ENCODE measurements around the gene RNF214.
"Not testable (repeated sequence)": the region's sequence is repeated elsewhere in the genome, so short reads cannot be mapped to it uniquely, and the experiment has no call there.

RNF214 gene

GRCh38 chr11:117197516-117198456, 34.7 kb upstream of the RNF214 start:
- in situ Hi-C loops (cut with HindIII; ENCODE audit: low sequenced_read_pairs) = no loop called here

GRCh38 chr11:117198613-117199012, 33.9 kb upstream of the RNF214 start:
- in situ Hi-C loops (cut with HindIII; ENCODE audit: low sequenced_read_pairs) = no loop called here

- in situ Hi-C loops (cut with HindIII; ENCODE audit: low sequenced_read_pairs) = no loop called here
These were observed 33.2 kb upstream of the RNF214 start, which contains the start of gene TAGLN for GRCh38 chr11:117199053-117199915. Gene TAGLN (plus strand): TSS chr11:117199370. CDS start chr11:117203014, 3,644 bp downstream.

GRCh38 chr11:117199916-117200812, 32.3 kb upstream of the RNF214 start:
- in situ Hi-C loops (cut with HindIII; ENCODE audit: low sequenced_read_pairs) = loop anchor here (5.0 kb wide), 1 partner anchor 73 kb away; no protein-coding TSS in a partner anchor

GRCh38 chr11:117200813-117201657, 31.4 kb upstream of the RNF214 start:
- in situ Hi-C loops (cut with HindIII; ENCODE audit: low sequenced_read_pairs) = loop anchor here (5.0 kb wide), 1 partner anchor 74 kb away; no protein-coding TSS in a partner anchor

DNA sequence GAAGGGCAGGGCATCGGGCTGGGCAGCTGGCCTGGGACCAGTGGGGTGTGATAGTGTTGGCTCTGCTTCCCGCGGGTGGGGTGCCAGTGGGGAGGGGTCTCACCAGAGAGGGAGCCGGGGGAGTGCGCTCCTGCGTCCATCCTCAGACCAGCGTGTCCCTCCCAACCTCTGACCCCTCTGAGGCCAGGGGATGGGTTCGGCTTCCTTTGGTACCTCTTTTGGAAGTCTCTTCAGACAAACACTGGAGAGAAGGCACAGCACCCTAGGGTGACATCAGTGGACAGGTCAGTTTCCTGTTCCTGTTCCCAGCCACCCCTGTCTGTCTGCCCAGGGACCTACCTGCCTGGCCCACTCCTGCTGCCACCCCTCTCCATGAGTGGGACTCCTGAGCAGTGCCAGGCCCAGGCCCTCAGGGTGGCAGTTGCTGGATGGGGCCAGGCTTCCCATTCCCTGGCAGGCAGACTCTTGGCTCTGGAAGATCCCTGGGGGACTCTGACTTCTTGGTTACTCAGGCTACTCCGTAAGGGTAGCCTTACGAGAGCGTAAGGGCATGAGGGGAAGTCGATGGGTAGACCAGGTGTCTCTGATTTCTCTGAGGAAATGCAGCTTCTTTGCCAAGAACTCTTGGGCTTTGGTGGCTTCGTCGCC, 30.7 kb upstream of the RNF214 start:
- in situ Hi-C loops (cut with HindIII; ENCODE audit: low sequenced_read_pairs) = loop anchor here (5.0 kb wide), 1 partner anchor 74 kb away; no protein-coding TSS in a partner anchor

DNA sequence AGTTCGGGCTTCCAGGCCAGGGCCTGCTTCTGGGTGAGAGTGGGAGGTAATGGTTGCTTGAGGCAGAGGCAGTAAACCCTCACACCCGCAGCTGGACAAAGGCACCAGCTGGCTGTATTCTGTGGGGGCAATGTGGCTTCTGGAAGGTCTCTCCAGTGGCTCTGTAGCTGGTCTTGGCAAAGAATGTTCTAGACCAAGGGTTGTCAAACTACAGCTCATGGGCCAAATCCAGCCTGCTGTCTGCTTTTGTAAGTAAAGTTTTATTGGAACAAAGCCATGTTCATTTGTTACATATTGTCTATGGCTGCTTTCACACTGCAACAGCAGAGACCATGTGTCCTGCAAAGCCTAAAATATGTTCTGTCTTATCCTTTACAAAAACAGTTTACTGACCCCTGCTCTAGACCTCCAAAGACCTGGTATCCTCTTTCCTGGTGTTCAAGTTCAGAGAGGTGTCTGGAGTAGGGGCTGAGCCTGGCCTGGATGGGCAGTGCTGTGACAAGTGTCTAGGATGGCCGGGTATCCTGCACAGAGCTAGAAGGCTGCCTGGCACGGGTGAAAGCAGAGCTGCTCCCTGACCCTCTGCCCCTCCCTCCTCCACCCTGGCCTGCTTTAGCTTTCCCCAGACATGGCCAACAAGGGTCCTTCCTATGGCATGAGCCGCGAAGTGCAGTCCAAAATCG, 29.9 kb upstream of the RNF214 start:
- in situ Hi-C loops (cut with HindIII; ENCODE audit: low sequenced_read_pairs) = loop anchor here (5.0 kb wide), 1 partner anchor 75 kb away; no protein-coding TSS in a partner anchor

DNA sequence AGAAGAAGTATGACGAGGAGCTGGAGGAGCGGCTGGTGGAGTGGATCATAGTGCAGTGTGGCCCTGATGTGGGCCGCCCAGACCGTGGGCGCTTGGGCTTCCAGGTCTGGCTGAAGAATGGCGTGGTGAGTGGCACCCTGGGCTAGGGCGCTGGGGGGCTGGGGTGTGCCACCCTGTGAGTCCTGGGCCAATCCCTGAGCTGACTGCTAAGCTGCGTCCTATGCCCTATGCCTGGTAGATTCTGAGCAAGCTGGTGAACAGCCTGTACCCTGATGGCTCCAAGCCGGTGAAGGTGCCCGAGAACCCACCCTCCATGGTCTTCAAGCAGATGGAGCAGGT, 29.4 kb upstream of the RNF214 start:
- in situ Hi-C loops (cut with HindIII; ENCODE audit: low sequenced_read_pairs) = loop anchor here (5.0 kb wide), 1 partner anchor 76 kb away; no protein-coding TSS in a partner anchor

DNA sequence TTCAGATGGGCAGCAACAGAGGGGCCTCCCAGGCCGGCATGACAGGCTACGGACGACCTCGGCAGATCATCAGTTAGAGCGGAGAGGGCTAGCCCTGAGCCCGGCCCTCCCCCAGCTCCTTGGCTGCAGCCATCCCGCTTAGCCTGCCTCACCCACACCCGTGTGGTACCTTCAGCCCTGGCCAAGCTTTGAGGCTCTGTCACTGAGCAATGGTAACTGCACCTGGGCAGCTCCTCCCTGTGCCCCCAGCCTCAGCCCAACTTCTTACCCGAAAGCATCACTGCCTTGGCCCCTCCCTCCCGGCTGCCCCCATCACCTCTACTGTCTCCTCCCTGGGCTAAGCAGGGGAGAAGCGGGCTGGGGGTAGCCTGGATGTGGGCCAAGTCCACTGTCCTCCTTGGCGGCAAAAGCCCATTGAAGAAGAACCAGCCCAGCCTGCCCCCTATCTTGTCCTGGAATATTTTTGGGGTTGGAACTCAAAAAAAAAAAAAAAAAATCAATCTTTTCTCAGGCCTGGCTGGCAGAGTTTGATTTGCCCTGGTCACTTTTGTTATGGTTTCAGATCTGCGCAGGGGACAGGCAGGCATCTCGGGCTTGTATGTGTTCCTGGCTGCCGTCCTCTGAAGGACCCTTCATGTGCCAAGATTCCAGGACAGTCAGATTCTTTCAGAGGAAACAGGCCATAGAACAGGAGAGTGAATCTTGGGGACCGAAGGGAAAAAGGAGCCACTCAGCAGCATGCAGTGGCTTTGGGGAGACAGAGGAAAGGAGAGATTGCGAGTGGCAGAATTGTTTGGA, 28.0 kb upstream of the RNF214 start:
- in situ Hi-C loops (cut with HindIII; ENCODE audit: low sequenced_read_pairs) = loop anchor here (5.0 kb wide), 1 partner anchor 77 kb away; no protein-coding TSS in a partner anchor

- in situ Hi-C loops (cut with HindIII; ENCODE audit: low sequenced_read_pairs) = no loop called here
These were observed 27.2 kb upstream of the RNF214 start for GRCh38 chr11:117205211-117205818.

DNA sequence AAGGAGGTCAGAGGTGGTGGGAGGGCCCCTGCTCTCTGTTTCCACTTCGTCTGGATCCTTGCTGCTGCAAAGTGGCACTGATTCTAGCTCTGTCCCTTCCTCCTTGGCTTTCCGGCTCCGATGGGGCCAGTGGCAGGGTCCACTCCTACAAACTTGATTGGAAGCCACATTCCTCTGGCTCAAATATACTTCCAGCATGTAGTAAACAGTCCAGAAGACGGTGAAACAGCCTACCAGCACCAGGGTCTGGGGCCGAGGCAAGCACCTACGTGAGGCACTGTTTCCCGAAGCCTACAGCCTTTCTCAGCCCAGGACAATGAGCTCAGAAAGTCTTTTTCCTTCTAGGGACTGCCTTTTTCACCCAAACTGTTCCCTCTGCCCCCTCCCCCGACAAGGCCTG, 26.4 kb upstream of the RNF214 start:
- in situ Hi-C loops (cut with HindIII; ENCODE audit: low sequenced_read_pairs) = not testable (repeated sequence)

GRCh38 chr11:117206859-117207258, 25.6 kb upstream of the RNF214 start:
- in situ Hi-C loops (cut with HindIII; ENCODE audit: low sequenced_read_pairs) = not testable (repeated sequence)

DNA sequence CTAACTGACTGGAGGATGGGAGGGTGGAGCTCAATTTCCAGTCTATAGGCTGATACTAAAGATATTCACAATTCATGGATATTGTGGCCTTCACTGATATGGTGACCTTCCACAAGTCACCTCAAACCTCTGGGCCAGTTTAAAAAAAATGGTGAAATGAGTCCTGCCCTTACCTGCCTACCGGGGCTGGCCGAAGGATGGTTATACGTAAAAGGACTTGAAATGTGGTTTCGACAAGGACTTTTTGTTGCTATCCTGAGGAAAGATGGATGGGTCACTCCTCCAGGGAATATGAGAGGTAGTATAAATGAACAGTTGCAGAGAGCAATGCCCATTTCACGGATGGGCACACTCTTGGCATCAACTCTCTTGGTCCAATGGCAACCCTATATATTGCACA, 25.0 kb upstream of the RNF214 start:
- in situ Hi-C loops (cut with HindIII; ENCODE audit: low sequenced_read_pairs) = not testable (repeated sequence)

GRCh38 chr11:117208710-117209109, 23.8 kb upstream of the RNF214 start:
- in situ Hi-C loops (cut with HindIII; ENCODE audit: low sequenced_read_pairs) = not testable (repeated sequence)

DNA sequence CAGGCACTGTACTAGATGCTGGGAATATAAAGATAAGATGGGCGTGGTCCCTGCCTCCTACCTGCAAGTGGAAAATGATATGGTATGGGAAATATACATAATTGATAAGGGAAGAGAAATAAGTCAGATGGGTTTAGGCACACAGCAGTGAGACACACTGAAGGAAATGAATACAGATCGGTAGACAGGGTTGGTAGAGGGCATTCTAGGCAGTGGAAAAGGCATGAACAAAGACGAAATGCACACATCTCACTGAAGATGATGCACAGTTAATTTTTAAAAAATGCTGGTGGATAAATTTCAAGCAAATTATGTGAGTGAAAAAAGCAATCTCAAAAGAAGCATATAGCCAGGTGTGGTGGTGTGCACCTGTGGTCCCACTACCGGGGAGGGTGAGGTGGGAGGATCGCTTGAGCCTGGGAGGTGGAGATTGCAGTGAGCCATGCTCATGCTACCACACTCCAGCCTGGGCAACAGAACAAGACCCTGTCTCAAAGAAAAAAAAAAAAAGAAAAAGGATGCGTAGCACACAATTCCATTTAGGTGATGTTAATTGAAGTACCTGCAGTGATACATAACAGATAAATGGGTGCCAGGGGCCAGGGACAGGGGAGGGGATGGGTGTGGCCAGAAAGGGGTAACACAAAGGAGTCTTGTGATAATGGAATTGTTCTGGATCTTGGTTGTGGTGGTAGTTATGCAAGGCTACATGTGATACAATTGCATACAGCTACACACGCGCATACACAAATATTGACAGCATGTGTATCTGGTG, 22.9 kb upstream of the RNF214 start:
- in situ Hi-C loops (cut with HindIII; ENCODE audit: low sequenced_read_pairs) = not testable (repeated sequence)

DNA sequence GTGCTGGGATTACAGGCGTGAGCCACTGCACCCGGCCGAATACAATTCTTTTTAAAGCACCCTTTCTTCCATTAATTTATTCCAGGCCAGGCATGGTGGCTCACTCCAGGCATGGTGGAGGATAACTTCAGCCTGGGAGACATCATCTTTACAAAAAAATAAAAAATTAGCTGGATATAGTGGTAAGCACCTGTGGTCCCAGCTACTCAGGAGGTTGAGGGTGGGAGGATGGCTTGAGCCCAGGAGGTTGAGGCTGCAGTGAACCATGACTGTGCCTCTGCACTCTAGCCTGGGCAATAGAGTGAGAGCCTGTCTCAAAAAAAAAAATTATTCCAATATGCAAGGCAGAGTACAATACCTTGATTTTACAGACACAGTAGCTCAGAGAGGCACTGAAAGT, 21.9 kb upstream of the RNF214 start:
- in situ Hi-C loops (cut with HindIII; ENCODE audit: low sequenced_read_pairs) = no loop called here

Data from endothelial cell of hepatic sinusoid (primary cell).